Fibroblast of villous mesenchyme (primary cell): Measurements from ENCODE around the gene FURIN. TPM values are rescaled to one million over a fixed set of nuclear protein-coding genes. Genes with fewer than 3 reads are reported as not detected.

ENCODE experiments used
- DNase-seq: peaks from one replicate; pipeline ENCODE4 v3.0.0-alpha.2; 2010; ENCODE audit warnings: low read depth
- H3K4me3 ChIP-seq: 2 replicates; pipeline ENCODE4 v1.5.1; 2011; ENCODE audit warnings: low read depth, mild to moderate bottlenecking, low read length
- total RNA-seq: library from RNA; depleted of rRNA; stranded (reverse); fragments of >200 nt; gene quantifications from 2 replicates; pipeline ENCODE4 v1.2.3, GENCODE V29; 2012
- TF ChIP-seq, protein P1 (sequence below): IDR thresholded peaks from 2 replicates; pipeline ENCODE4 v1.5.1; 2012; ENCODE audit warnings: low read depth, mild to moderate bottlenecking, low read length; ENCODE audit not compliant: insufficient read depth

Gene FURIN
- total RNA-seq, 1 donor, result 38.4 TPM

DNA sequence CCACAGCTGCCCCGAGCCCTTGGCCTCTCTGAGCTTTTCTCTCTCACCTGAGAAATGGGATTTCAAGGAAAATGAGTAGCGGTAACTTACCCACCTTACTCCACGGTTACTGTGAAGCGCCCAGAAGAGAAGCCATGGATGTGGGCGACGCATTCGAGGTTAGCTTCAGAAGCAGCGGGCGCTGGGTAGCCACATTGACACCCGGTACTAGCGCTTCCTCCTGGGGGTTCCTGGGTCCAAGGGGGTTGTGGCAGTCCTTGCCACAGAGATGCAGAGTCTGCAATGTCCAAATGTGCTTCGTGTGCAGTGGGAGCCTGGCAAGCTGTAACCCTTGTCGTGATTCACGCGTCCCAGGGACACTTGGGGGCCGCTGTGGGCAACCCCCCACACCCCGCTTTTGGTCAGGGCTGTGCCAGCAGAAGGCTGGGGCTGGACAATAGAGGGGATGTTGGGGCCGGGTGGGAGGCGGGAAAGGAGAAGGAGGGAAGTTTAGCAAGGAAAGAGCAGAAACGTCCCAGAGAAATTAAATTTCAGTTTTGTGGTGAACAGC is 41.4 kb upstream of the FURIN start:
- TF ChIP-seq, protein P1, sequence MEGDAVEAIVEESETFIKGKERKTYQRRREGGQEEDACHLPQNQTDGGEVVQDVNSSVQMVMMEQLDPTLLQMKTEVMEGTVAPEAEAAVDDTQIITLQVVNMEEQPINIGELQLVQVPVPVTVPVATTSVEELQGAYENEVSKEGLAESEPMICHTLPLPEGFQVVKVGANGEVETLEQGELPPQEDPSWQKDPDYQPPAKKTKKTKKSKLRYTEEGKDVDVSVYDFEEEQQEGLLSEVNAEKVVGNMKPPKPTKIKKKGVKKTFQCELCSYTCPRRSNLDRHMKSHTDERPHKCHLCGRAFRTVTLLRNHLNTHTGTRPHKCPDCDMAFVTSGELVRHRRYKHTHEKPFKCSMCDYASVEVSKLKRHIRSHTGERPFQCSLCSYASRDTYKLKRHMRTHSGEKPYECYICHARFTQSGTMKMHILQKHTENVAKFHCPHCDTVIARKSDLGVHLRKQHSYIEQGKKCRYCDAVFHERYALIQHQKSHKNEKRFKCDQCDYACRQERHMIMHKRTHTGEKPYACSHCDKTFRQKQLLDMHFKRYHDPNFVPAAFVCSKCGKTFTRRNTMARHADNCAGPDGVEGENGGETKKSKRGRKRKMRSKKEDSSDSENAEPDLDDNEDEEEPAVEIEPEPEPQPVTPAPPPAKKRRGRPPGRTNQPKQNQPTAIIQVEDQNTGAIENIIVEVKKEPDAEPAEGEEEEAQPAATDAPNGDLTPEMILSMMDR, result no peak
- no peak for DNase-seq
- H3K4me3 ChIP-seq, result no peak overlapping the region

DNA sequence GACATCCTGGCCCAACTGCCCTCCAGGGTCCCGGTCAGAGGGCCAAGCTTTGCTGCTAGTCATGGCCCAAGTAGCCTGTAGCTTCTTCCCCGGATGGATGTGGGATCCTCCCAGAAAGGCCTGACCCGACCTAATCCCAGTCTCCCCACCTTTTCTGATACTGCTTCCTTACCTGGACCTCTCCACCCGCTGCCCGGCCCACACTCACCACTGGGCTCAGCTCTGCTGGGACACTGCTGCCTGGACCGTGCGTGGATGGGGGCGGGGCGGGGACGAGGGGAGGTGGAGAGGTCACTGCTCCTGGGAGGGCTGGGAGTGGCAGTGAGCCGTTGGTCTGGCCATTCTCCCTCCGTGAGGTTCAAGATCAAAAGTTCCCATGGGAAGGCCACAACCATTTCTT is 40.3 kb upstream of the FURIN start:
- TF ChIP-seq, protein P1, result no peak
- no peak for DNase-seq
- H3K4me3 ChIP-seq, result no peak overlapping the region

DNA sequence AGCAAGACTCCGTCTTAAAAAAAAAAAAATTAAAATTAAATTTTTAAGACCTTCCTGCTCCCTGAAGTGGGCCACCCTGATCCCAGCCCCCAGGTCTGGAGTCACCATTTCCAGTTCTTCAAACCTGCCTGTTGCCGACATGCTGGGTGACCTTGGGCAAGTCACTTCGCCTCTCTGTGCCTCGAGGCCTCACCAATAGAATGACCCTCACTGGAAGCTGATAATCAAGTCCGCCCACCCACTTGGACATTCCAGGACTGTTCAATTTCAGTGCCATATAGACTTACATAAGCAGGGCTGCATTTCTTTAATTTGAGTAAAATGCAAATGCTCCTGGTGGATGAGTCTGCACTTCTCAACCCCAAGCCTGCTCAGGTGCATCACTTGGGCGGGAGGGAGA is 39.3 kb upstream of the FURIN start:
- TF ChIP-seq, protein P1, result no peak
- no peak overlapping the region for H3K4me3 ChIP-seq

DNA sequence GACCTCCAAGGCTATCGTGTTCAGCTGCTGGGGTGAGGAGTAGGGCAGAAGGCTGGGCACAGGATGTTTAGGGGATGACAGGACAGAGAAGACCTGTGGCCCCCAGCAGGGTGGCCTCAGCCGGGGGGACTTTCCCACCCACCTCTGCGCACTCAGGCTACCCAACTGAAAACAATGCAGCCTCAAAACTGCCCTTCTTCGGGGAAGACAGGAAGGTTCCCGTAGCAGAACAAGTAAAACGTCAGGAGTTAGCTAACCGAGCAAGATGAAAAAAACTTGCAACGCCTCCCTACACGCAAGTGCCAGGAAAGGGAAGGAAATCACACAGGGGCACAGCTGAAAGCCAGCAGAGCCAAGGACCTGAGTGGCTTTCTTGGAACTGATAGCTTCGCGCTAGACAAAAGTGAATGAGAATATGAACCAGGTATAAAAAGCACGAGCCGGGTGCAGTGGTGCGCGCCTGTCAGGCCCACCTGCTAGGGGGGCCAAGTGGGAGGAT is 38.4 kb upstream of the FURIN start:
- TF ChIP-seq, protein P1, result no peak
- H3K4me3 ChIP-seq, result no peak overlapping the region
- no peak for DNase-seq

More for the DNA sequence above, 39.3 kb upstream of the FURIN start:
- no peak for DNase-seq

DNA sequence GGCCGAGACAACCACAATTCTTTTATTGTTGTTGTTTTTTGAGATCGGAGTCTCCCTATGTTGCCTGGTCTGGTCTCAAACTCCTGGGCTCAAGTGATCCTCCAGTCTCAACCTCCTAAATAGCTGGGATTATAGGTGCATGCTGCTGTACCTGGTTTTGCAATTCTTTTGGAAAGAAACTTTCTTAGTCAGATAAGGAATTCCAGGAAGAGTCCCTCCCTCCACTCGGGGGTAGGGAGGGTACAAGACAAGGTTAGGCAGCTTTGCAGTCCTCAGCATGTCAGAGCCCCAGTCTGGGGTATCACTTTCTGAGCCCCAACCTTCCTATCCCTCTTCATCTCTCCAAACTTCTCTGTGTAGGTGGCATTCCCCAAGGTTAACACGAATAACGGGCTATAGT is 33.8 kb upstream of the FURIN start:
- TF ChIP-seq, protein P1, result no peak
- DNase-seq, result no peak
- no peak overlapping the region for H3K4me3 ChIP-seq

DNA sequence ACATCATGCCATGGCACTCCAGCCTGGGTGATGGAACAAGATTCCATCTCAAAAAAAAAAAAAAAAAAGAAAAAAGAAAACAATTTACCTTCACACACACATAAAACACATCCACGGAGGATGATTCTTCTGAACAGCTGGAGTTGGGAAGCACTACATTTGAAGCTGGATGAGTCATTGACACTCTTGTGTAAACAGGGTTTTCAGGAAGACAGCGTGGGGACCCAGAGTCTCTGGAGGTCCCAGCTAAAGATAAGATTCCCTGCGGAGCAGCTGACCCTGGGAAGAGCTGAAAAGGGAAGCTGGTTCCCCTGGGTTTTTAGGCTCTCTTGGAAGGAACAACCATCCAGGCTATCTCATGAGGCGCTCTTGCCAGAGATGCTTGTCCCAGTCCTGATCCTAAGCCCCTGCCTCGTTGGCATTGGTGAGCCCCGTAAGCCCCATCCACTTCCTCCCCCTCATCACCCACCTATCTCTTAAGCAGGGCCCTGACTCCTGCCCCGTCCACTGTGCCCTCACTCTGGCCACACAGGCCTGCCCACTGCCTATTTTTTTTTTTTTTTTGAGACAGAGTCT is 32.0 kb upstream of the FURIN start:
- DNase-seq, result peak; percentile 96
- no peak overlapping the region for H3K4me3 ChIP-seq
- TF ChIP-seq, protein P1, result no peak

DNA sequence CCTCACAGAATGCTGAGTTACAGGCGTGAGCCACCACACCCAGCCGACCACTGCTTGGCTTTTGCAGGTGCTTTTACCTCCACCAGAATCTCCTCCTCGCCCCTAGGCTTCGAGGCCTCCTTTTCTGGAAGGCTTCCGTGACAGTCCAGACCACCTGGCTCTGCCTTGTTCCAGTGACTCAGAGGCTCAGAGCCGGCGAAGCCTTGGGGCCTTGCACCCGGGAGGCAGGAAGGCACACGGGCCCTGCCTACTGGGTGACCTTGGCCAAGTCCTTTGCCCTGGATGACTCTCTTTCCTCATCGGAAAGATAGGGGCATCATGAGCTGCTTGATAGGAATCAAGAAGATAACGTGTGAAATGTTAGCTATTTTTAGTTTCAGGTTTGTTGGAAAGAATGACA is 31.3 kb upstream of the FURIN start:
- H3K4me3 ChIP-seq, result no peak overlapping the region
- TF ChIP-seq, protein P1, result no peak
- DNase-seq, result no peak
